ENCODE measurements around the gene ELL2. TPM values are rescaled to one million over a fixed set of nuclear protein-coding genes. Genes with fewer than 3 reads are reported as not detected.
"Not testable (repeated sequence)": the region's sequence is repeated elsewhere in the genome, so short reads cannot be mapped to it uniquely, and the experiment has no call there.

The ELL2 gene
- total RNA-seq, 1 donor from 2014 or later: 76.3 TPM

DNA sequence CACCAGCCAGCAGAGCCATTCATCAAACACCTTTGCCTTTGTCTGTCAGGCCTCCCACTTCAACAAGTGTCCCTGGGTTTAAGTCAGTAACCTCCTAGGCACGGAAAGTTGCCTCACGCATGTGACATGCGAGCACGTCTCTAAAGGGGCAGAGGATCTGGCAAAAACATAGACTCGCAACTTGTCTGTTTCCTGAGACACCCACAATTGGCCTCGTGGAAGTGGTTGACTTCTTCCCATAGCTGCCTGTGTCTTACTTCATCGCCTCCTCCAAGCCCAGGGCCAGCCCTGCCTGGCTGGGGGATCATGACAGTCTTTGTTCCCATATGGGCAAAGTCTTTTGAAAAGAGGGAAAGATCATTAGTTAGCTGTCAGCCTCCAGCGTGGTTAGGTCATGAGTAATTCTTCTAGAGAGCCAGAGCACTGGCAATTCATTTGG lies 103.6 kb downstream of the ELL2 start:
- Histone ChIP-seq H3K4me3 (ENCODE audit: low read depth, low read length) (no peak overlapping the region), H3K27me3 (ENCODE audit: control insufficient read depth, insufficient read depth, low read length) (no peaks in the 10 kb centered on the region), H3K36me3 (ENCODE audit: control insufficient read depth, insufficient read depth, low read length) (no peaks in the 10 kb centered on the region)
- no peak for TF ChIP-seq CTCF (IDR thresholded peaks at IDR 0.05; ENCODE audit: insufficient read depth, low read length, severe bottlenecking)
- DNase-seq (ENCODE audit: low read depth) (no peak), FAIRE-seq (no peak)

DNA sequence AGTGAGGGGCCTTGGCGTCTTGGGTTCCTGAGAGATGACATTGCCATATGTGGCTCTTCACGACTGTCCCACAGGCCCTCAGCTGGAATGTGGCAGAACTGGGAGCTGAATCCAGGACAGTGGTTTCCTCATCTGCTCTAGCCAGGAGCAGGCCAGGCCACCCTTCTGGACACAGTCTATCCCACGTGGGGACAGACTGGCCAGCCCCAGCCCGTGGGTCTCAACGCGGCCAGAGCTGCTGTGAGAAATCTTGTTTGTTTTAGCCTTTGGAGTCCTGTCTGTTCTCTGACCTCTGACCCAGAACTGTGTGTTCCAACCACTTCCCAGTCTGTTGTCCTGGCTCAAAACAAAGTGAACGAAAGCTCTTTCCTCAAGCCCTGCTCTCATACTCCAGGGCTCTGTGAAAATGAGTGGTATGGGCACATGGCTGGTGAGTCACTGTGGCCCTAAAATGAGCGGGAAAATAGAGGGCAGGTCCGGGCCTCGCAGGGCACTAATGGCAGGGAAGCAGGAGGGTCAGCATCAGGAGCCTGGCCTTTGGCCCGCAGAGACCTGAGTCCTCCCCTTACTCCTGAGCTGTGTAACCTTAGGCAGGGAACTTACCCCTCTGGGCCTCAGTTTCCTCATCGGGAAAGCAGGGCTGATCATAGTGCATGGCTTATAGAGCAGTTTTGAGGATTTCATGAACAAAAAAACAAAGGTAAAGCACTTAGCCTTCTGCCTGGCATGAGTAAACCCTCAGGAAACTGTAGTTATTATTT lies 104.3 kb downstream of the ELL2 start:
- H3K27me3 ChIP-seq (ENCODE audit: control insufficient read depth, insufficient read depth, low read length): no peaks in the 10 kb centered on the region
- no peaks in the 10 kb centered on the region for H3K36me3 ChIP-seq (ENCODE audit: control insufficient read depth, insufficient read depth, low read length)
- no peak for TF ChIP-seq CTCF (IDR thresholded peaks at IDR 0.05; ENCODE audit: insufficient read depth, low read length, severe bottlenecking)
- DNase-seq (ENCODE audit: low read depth) (no peak), FAIRE-seq (no peak)
- H3K4me3 ChIP-seq (ENCODE audit: low read depth, low read length): no peak overlapping the region

- TF ChIP-seq CTCF (IDR thresholded peaks at IDR 0.05; ENCODE audit: insufficient read depth, low read length, severe bottlenecking): no peak
- DNase-seq (ENCODE audit: low read depth) (no peak), FAIRE-seq (no peak)
- H3K4me3 ChIP-seq (ENCODE audit: low read depth, low read length): no peak overlapping the region
- H3K36me3 ChIP-seq (ENCODE audit: control insufficient read depth, insufficient read depth, low read length): no peaks in the 10 kb centered on the region
- no peaks in the 10 kb centered on the region for H3K27me3 ChIP-seq (ENCODE audit: control insufficient read depth, insufficient read depth, low read length)
Measured at GRCh38 chr5:95856501-95856981, 105.1 kb downstream of the ELL2 start.

- no peaks in the 10 kb centered on the region for H3K27me3 ChIP-seq (ENCODE audit: control insufficient read depth, insufficient read depth, low read length)
- FAIRE-seq (no peak), DNase-seq (ENCODE audit: low read depth) (no peak)
- no peak for TF ChIP-seq CTCF (IDR thresholded peaks at IDR 0.05; ENCODE audit: insufficient read depth, low read length, severe bottlenecking)
- no peaks in the 10 kb centered on the region for H3K36me3 ChIP-seq (ENCODE audit: control insufficient read depth, insufficient read depth, low read length)
- no peak overlapping the region for H3K4me3 ChIP-seq (ENCODE audit: low read depth, low read length)
Measured at GRCh38 chr5:95853490-95853889, 108.2 kb downstream of the ELL2 start.

GRCh38 chr5:95852567-95852966 lies 109.1 kb downstream of the ELL2 start:
- no peak for TF ChIP-seq CTCF (IDR thresholded peaks at IDR 0.05; ENCODE audit: insufficient read depth, low read length, severe bottlenecking)
- Histone ChIP-seq H3K36me3 (ENCODE audit: control insufficient read depth, insufficient read depth, low read length) (no peaks in the 10 kb centered on the region), H3K27me3 (ENCODE audit: control insufficient read depth, insufficient read depth, low read length) (no peaks in the 10 kb centered on the region), H3K4me3 (ENCODE audit: low read depth, low read length) (no peak overlapping the region)
- FAIRE-seq: no peak
- no peak for DNase-seq (ENCODE audit: low read depth)

DNA sequence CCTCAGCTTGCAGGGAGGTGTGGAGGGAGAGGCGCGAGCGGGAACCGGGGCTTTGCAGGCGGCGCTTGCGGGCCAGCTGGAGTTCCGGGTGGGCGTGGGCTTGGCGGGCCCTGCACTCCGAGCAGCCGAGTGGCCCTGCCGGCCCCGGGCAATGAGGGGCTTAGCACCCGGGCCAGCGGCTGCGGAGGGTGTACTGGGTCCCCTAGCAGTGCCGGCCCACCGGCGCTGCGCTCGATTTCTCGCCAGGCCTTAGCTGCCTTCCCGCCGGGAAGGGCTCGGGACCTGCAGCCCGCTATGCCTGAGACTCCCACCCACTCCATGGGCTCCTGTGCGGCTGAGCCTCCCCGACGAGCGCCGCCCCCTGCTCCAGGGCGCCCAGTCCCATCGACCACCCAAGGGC lies 110.5 kb downstream of the ELL2 start:
- not testable (repeated sequence) for H3K4me3 ChIP-seq (ENCODE audit: low read depth, low read length); H3K36me3 ChIP-seq (ENCODE audit: control insufficient read depth, insufficient read depth, low read length); H3K27me3 ChIP-seq (ENCODE audit: control insufficient read depth, insufficient read depth, low read length); DNase-seq (ENCODE audit: low read depth); FAIRE-seq
